Measurements from ENCODE around the gene E2F7.

GRCh38 chr12:77033658-77034536, 31.5 kb downstream of the E2F7 start:
- TF ChIP-seq, protein P1, sequence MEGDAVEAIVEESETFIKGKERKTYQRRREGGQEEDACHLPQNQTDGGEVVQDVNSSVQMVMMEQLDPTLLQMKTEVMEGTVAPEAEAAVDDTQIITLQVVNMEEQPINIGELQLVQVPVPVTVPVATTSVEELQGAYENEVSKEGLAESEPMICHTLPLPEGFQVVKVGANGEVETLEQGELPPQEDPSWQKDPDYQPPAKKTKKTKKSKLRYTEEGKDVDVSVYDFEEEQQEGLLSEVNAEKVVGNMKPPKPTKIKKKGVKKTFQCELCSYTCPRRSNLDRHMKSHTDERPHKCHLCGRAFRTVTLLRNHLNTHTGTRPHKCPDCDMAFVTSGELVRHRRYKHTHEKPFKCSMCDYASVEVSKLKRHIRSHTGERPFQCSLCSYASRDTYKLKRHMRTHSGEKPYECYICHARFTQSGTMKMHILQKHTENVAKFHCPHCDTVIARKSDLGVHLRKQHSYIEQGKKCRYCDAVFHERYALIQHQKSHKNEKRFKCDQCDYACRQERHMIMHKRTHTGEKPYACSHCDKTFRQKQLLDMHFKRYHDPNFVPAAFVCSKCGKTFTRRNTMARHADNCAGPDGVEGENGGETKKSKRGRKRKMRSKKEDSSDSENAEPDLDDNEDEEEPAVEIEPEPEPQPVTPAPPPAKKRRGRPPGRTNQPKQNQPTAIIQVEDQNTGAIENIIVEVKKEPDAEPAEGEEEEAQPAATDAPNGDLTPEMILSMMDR (conservative IDR thresholded peaks at IDR 0.05 in 1 of 2, IDR thresholded peaks at IDR 0.05 in 1 of 2; ENCODE audit: low read depth in 1 of 2, low read length in 2 of 2): no peak
- TF ChIP-seq EZH2 (IDR thresholded peaks at IDR 0.05; ENCODE audit: low read length, missing control alignments): no peak

Data from fibroblast of lung (primary cell).